IMR-90 (cell line): ENCODE results near the gene CCNI2. TPM values are rescaled to one million over a fixed set of nuclear protein-coding genes. Genes with fewer than 3 reads are reported as not detected.

Source experiments
- ATAC-seq: fragments of 200-7000 bp; cut with Tn5 transposase; 2 replicates; pipeline ENCODE4 v1.9.1; 2020; ENCODE audit warnings: low read depth, mild to moderate bottlenecking, moderate library complexity
- BruUV-seq: library from RNA; stranded (reverse); fragments of 400-500 nt; replicated peaks from 2 replicates; lab custom pipeline; 2021; lab: Mats Ljungman, UMichigan
- CTCF ChIA-PET: fragments of 300-600 bp; formaldehyde crosslinking; extraction: SDS; loops from one replicate; lab custom pipeline; 2021; ENCODE audit warnings: antibody characterized with exemption; lab: Yijun Ruan, JAX
- POLR2A ChIA-PET: fragments of 300-600 bp; sonication (Branson Sonifier 250); formaldehyde crosslinking; loops from one replicate; lab custom pipeline; 2022; ENCODE audit warnings: antibody characterized with exemption; ENCODE audit not compliant: unreplicated experiment; lab: Charles Lee
- DNase-seq: peaks from one replicate; pipeline ENCODE4 v3.0.0; 2013
- H2AFZ ChIP-seq: replicated peaks from 2 replicates; pipeline ENCODE3; 2013; ENCODE audit warnings: low read length, mild to moderate bottlenecking; ENCODE audit not compliant: poor library complexity
- H2AK5ac ChIP-seq: 2 replicates; pipeline ENCODE4 v1.6.1; 2013; ENCODE audit warnings: low read depth, low read length, inconsistent platforms
- H2AK9ac ChIP-seq: replicated peaks from 2 replicates; pipeline ENCODE3; 2013; ENCODE audit warnings: mild to moderate bottlenecking, low read depth, low read length, moderate library complexity; ENCODE audit not compliant: poor library complexity
- H2BK120ac ChIP-seq: 2 replicates; pipeline ENCODE4 v1.6.1; 2013; ENCODE audit warnings: low read depth, low read length, inconsistent platforms
- H2BK15ac ChIP-seq: 3 replicates; pipeline ENCODE4 v1.6.1; 2013; ENCODE audit warnings: low read depth, low read length, inconsistent platforms
- H2BK20ac ChIP-seq: 2 replicates; pipeline ENCODE4 v1.6.1; 2013; ENCODE audit warnings: low read depth, mild to moderate bottlenecking, inconsistent platforms, low read length, moderate library complexity
- H2BK5ac ChIP-seq: 2 replicates; pipeline ENCODE4 v1.6.1; 2013; ENCODE audit warnings: mild to moderate bottlenecking, low read depth, low read length, inconsistent platforms; ENCODE audit not compliant: poor library complexity, severe bottlenecking
- H3K14ac ChIP-seq: replicated peaks from 2 replicates; pipeline ENCODE4 v1.6.1; 2013; ENCODE audit warnings: low read depth, low read length, inconsistent platforms
- H3K18ac ChIP-seq: 2 replicates; pipeline ENCODE4 v1.6.1; 2013; ENCODE audit warnings: low read depth, low read length, control low read depth
- H3K23ac ChIP-seq: 2 replicates; pipeline ENCODE4 v1.6.1; 2013; ENCODE audit warnings: low read depth, low read length, inconsistent platforms
- H3K27ac ChIP-seq: 2 replicates; pipeline ENCODE4 v1.5.1; 2013; ENCODE audit warnings: mild to moderate bottlenecking, control low read depth, low read length; ENCODE audit not compliant: insufficient read depth
- H3K27me3 ChIP-seq: 2 replicates; pipeline ENCODE4 v1.6.1; 2013; ENCODE audit warnings: low read length; ENCODE audit not compliant: control insufficient read depth, insufficient read depth
- H3K36me3 ChIP-seq: 2 replicates; pipeline ENCODE4 v1.6.1; 2013; ENCODE audit warnings: low read length, mixed read lengths; ENCODE audit not compliant: control insufficient read depth, insufficient read depth
- H3K4ac ChIP-seq: 2 replicates; pipeline ENCODE4 v1.6.1; 2013; ENCODE audit warnings: low read depth, low read length, inconsistent platforms
- H3K4me1 ChIP-seq: 2 replicates; pipeline ENCODE4 v1.6.1; 2013; ENCODE audit warnings: low read length, mixed read lengths; ENCODE audit not compliant: control insufficient read depth, insufficient read depth
- H3K4me2 ChIP-seq: 2 replicates; pipeline ENCODE4 v1.6.1; 2013; ENCODE audit warnings: low read depth, mild to moderate bottlenecking, control low read depth, low read length, moderate library complexity
- H3K4me3 ChIP-seq: 2 replicates; pipeline ENCODE4 v1.5.1; 2013; ENCODE audit warnings: low read depth, mild to moderate bottlenecking, control low read depth, low read length, moderate library complexity; ENCODE audit not compliant: insufficient read depth
- H3K56ac ChIP-seq: 2 replicates; pipeline ENCODE4 v1.6.1; 2013; ENCODE audit warnings: low read length, inconsistent platforms; ENCODE audit not compliant: insufficient read depth; ENCODE audit errors: extremely low read depth
- H3K79me1 ChIP-seq, 2 experiments: 2 replicates each; pipeline ENCODE4 v1.6.1; 2013; ENCODE audit warnings: low read length in 2 of 2, inconsistent platforms in 1 of 2, low read depth in 1 of 2
- H3K9ac ChIP-seq: 2 replicates; pipeline ENCODE4 v1.6.1; 2013; ENCODE audit warnings: low read depth, low read length, control low read depth
- H3K9me1 ChIP-seq: 2 replicates; pipeline ENCODE4 v1.6.1; 2013; ENCODE audit warnings: low read length, inconsistent platforms; ENCODE audit not compliant: insufficient read depth
- H3K9me3 ChIP-seq: 2 replicates; pipeline ENCODE4 v1.6.1; 2013; ENCODE audit warnings: low read length; ENCODE audit not compliant: control insufficient read depth, insufficient read depth
- H4K20me1 ChIP-seq: 2 replicates; pipeline ENCODE4 v1.6.1; 2013; ENCODE audit warnings: low read length, inconsistent platforms; ENCODE audit not compliant: insufficient read depth
- H4K5ac ChIP-seq: 2 replicates; pipeline ENCODE4 v1.6.1; 2013; ENCODE audit warnings: mild to moderate bottlenecking, low read depth, low read length, control low read depth
- H4K8ac ChIP-seq, 2 experiments: 2 replicates each; pipeline ENCODE4 v1.6.1; 2013; ENCODE audit warnings: low read depth in 2 of 2, low read length in 2 of 2, control low read depth in 1 of 2, inconsistent platforms in 1 of 2
- H4K91ac ChIP-seq: 2 replicates; pipeline ENCODE4 v1.6.1; 2013; ENCODE audit warnings: low read depth, low read length, inconsistent platforms; ENCODE audit not compliant: insufficient read depth
- BHLHE40 ChIP-seq: fragments of 150-350 bp; IDR thresholded peaks from 2 replicates; pipeline ENCODE4 v1.6.1; 2016; ENCODE audit warnings: mild to moderate bottlenecking, low read depth, low read length
- CEBPB ChIP-seq: IDR thresholded peaks from 2 replicates; pipeline ENCODE4 v1.6.1; 2012; ENCODE audit warnings: low read depth, low read length, improper control_type of control experiment
- CHD1 ChIP-seq: IDR thresholded peaks from 2 replicates; pipeline ENCODE4 v1.6.1; 2012; ENCODE audit warnings: low read depth, low read length, improper control_type of control experiment
- CTCF ChIP-seq: conservative IDR thresholded peaks from 2 replicates; pipeline ENCODE4 v1.5.1; 2012; ENCODE audit warnings: mild to moderate bottlenecking, low read depth, low read length, improper control_type of control experiment
- ELK1 ChIP-seq: fragments of 150-350 bp; IDR thresholded peaks from 2 replicates; pipeline ENCODE4 v1.6.1; 2016; ENCODE audit warnings: low read depth, mild to moderate bottlenecking, low read length, moderate library complexity, borderline replicate concordance
- FOS ChIP-seq: fragments of 150-350 bp; IDR thresholded peaks from 2 replicates; pipeline ENCODE4 v1.6.1; 2016; ENCODE audit warnings: low read depth, low read length
- MAFK ChIP-seq: IDR thresholded peaks from 2 replicates; pipeline ENCODE4 v1.6.1; 2012; ENCODE audit warnings: low read depth, low read length, improper control_type of control experiment
- MAZ ChIP-seq: IDR thresholded peaks from 2 replicates; pipeline ENCODE4 v1.6.1; 2012; ENCODE audit warnings: low read depth, mild to moderate bottlenecking, low read length, improper control_type of control experiment, moderate library complexity, borderline replicate concordance
- MXI1 ChIP-seq: IDR thresholded peaks from 2 replicates; pipeline ENCODE4 v1.6.1; 2012; ENCODE audit warnings: low read depth, mild to moderate bottlenecking, low read length, moderate library complexity, borderline replicate concordance
- NFE2L2 ChIP-seq: fragments of 150-350 bp; IDR thresholded peaks from 2 replicates; pipeline ENCODE4 v1.6.1; 2016; ENCODE audit warnings: low read depth, mild to moderate bottlenecking, low read length
- POLR2A ChIP-seq: IDR thresholded peaks from 2 replicates; pipeline ENCODE4 v1.6.1; 2012; ENCODE audit warnings: mild to moderate bottlenecking, low read depth, low read length
- RAD21 ChIP-seq: IDR thresholded peaks from 2 replicates; pipeline ENCODE4 v1.6.1; 2012; ENCODE audit warnings: low read length, improper control_type of control experiment
- RCOR1 ChIP-seq: IDR thresholded peaks from 2 replicates; pipeline ENCODE4 v1.6.1; 2012; ENCODE audit warnings: mild to moderate bottlenecking, low read length, improper control_type of control experiment; ENCODE audit not compliant: insufficient replicate concordance
- RFX5 ChIP-seq: IDR thresholded peaks from 2 replicates; pipeline ENCODE4 v1.8.0; 2012; ENCODE audit warnings: low read depth, mild to moderate bottlenecking, low read length, moderate library complexity
- SMC3 ChIP-seq: fragments of 150-350 bp; IDR thresholded peaks from 2 replicates; pipeline ENCODE4 v1.6.1; 2016; ENCODE audit warnings: low read depth, mild to moderate bottlenecking, antibody characterized with exemption, low read length, moderate library complexity
- USF2 ChIP-seq: fragments of 150-350 bp; IDR thresholded peaks from 2 replicates; pipeline ENCODE4 v1.6.1; 2017; ENCODE audit warnings: mild to moderate bottlenecking, antibody characterized with exemption, low read length, low read depth
- WGBS, 2 experiments: methylation state at CpG; one replicate each; pipeline versions ENCODE4 v1.1.5 to v1.1.7; 2013; ENCODE audit warnings: missing lambda C conversion rate in 2 of 2; ENCODE audit not compliant: insufficient read length in 1 of 2; ENCODE audit errors: extremely low coverage in 2 of 2; 5-methylcytosine and 5-hydroxymethylcytosine counted together
- dilution Hi-C: fragments of 300-500 bp; cut with HindIII; formaldehyde crosslinking; loops from one replicate; pipeline ENCODE4 v1.14.3; 2018; ENCODE audit warnings: low sequenced_read_pairs; ENCODE audit not compliant: unreplicated experiment
- in situ Hi-C: fragments of 300-500 bp; cut with MboI; formaldehyde crosslinking; loops from 3 replicates; pipeline ENCODE4 v1.14.3; 2019; ENCODE audit warnings: low sequenced_read_pairs, inconsistent platforms, mixed read lengths
- intact Hi-C: fragments of 100-400 bp; cut with micrococcal nuclease; formaldehyde crosslinking; loops from 2 replicates; pipeline ENCODE4 v1.10.0; 2022
- polyA plus RNA-seq, 3 experiments: library from polyadenylated mRNA; depleted of rRNA; stranded (reverse); fragments of >200 nt; gene quantifications; 2 replicates each; pipeline ENCODE4 v1.2.3, GENCODE V29; 2012; ENCODE audit warnings: low replicate concordance in 1 of 3
- total RNA-seq: library from RNA; depleted of rRNA; stranded (reverse); fragments of >200 nt; gene quantifications from 2 replicates; pipeline ENCODE4 v1.2.3, GENCODE V29; 2012

CCNI2 gene
- total and polyA plus RNA-seq, 2 of the 4 experiments (the other 2 are of a cell fraction), result not detected

- no peaks in the 10 kb centered on the region for H4K20me1 ChIP-seq
- no peak overlapping the region for H2AK9ac ChIP-seq
- no peak overlapping the region for H2AFZ ChIP-seq
- CTCF ChIA-PET, result interaction anchor here (1.4 kb wide), 1 partner anchor 43 kb away, joined by 4 read pairs; no protein-coding TSS in a partner anchor
- no peak overlapping the region for H2BK5ac ChIP-seq
- H3K56ac ChIP-seq, result no peak overlapping the region
- no peak overlapping the region for H3K4me3 ChIP-seq
- in situ Hi-C loops (no loop called here), intact Hi-C loops (no loop called here), dilution Hi-C loops (no loop called here)
- 0 out of 2 replicates have a peak, but pooled peaks cover 2% of the 10 kb centered on the region for H3K4me1 ChIP-seq
- no peaks in the 10 kb centered on the region for H3K9me3 ChIP-seq
- H2BK120ac ChIP-seq, result no peak overlapping the region
- no peak overlapping the region for H4K5ac ChIP-seq
- H2BK15ac ChIP-seq, result no peak overlapping the region
- no peak for TF ChIP-seq RFX5
- no peak for TF ChIP-seq MAFK
- TF ChIP-seq MAZ, result no peak
- TF ChIP-seq SMC3, result no peak
- TF ChIP-seq ELK1, result no peak
- no peak for TF ChIP-seq RAD21
- no peak for TF ChIP-seq USF2
- TF ChIP-seq MXI1, result no peak
- no peak for TF ChIP-seq CHD1
- no peak for TF ChIP-seq POLR2A
- TF ChIP-seq RCOR1, result no peak
- no peak for TF ChIP-seq CTCF
- TF ChIP-seq CEBPB, result no peak
- no peak for TF ChIP-seq BHLHE40
- no peak for TF ChIP-seq FOS
- TF ChIP-seq NFE2L2, result no peak
- no peak overlapping the region for H4K8ac ChIP-seq
- H4K91ac ChIP-seq, result no peak overlapping the region
- no peak overlapping the region for H3K4ac ChIP-seq
- peaks cover 19% of the 10 kb centered on the region for H3K27me3 ChIP-seq
- WGBS, 2 experiments, result 46% methylated on average over 2 of the region's 2 CpGs; no CpG with 5 or more reads in 1 of the 2 experiments
- POLR2A ChIA-PET, result no interaction called here
- H2AK5ac ChIP-seq, result no peak overlapping the region
- H3K23ac ChIP-seq, result no peak overlapping the region; the same call in 1 of the 2 replicates
- BruUV-seq, result no TSS peak
- no peak overlapping the region for H2BK20ac ChIP-seq
- H3K9me1 ChIP-seq, result no peaks in the 10 kb centered on the region; the same call in 1 of the 2 replicates
- H3K18ac ChIP-seq, result no peak overlapping the region
- no peak overlapping the region for H3K4me2 ChIP-seq
- DNase-seq (no peak), ATAC-seq (peak; percentile 54)
- no peaks in the 10 kb centered on the region for H3K79me1 ChIP-seq
- H3K14ac ChIP-seq, result no peak overlapping the region
- H3K36me3 ChIP-seq, result no peaks in the 10 kb centered on the region
- no peak overlapping the region for H3K9ac ChIP-seq
- H3K27ac ChIP-seq, result no peak overlapping the region
Observed at GRCh38 chr5:132797651-132798050, 50.4 kb downstream of the CCNI2 start.
